CD4-positive, alpha-beta memory T cell (primary cell): Measurements from ENCODE around the gene RSKR. TPM values are rescaled to one million over a fixed set of nuclear protein-coding genes. Genes with fewer than 3 reads are reported as not detected.

ENCODE experiments used
- CTCF ChIA-PET: fragments of 350-600 bp; sonication (Branson Sonifier 250); formaldehyde crosslinking; loops from one replicate; lab custom pipeline; 2021; ENCODE audit warnings: inconsistent platforms; ENCODE audit not compliant: partially characterized antibody; lab: Charles Lee
- POLR2A ChIA-PET: fragments of 350-600 bp; sonication (Branson Sonifier 250); formaldehyde crosslinking; loops from one replicate; lab custom pipeline; 2021; ENCODE audit not compliant: partially characterized antibody; lab: Charles Lee
- DNase-seq, 5 donors: peaks; one replicate each; pipeline versions ENCODE4 v3.0.0 to v3.0.0-alpha.2; 2020 to 2022; ENCODE audit warnings: mixed read lengths in 1 of 5
- H3K27ac ChIP-seq: one replicate; pipeline ENCODE4 v1.7.0; 2013; ENCODE audit warnings: low read depth, low read length
- H3K27me3 ChIP-seq: 2 replicates; pipeline ENCODE4 v1.7.0; 2013; ENCODE audit warnings: mild to moderate bottlenecking, low read length, moderate library complexity; ENCODE audit not compliant: insufficient read depth
- H3K36me3 ChIP-seq: 2 replicates; pipeline ENCODE4 v1.7.0; 2013; ENCODE audit warnings: mild to moderate bottlenecking, low read length, moderate library complexity; ENCODE audit not compliant: insufficient read depth
- H3K4me1 ChIP-seq: 2 replicates; pipeline ENCODE4 v1.7.0; 2013; ENCODE audit warnings: mild to moderate bottlenecking, low read length, moderate library complexity; ENCODE audit not compliant: insufficient read depth
- H3K4me3 ChIP-seq, 2 donors: one replicate each; pipeline ENCODE4 v1.7.0; 2013; ENCODE audit warnings: low read length in 2 of 2, mild to moderate bottlenecking in 1 of 2
- H3K9me3 ChIP-seq, 2 donors: one replicate each; pipeline ENCODE4 v1.7.0; 2013; ENCODE audit warnings: low read length in 2 of 2, control low read depth in 1 of 2; ENCODE audit not compliant: control insufficient read depth in 1 of 2
- H3K27ac Mint-ChIP-seq, 7 donors: one replicate each; pipeline ENCODE4 v1.8.0; 2020 to 2021; ENCODE audit warnings: mixed read lengths in 7 of 7, mild to moderate bottlenecking in 6 of 7, inconsistent platforms in 3 of 7, moderate library complexity in 3 of 7
- H3K27me3 Mint-ChIP-seq, 2 donors: one replicate each; pipeline ENCODE4 v1.8.0; 2020 to 2021; ENCODE audit warnings: mixed read lengths in 2 of 2
- H3K36me3 Mint-ChIP-seq, 2 donors: one replicate each; pipeline ENCODE4 v1.8.0; 2020 to 2021; ENCODE audit warnings: mixed read lengths in 2 of 2, inconsistent platforms in 1 of 2, mild to moderate bottlenecking in 1 of 2
- H3K4me1 Mint-ChIP-seq, 4 donors: one replicate each; pipeline ENCODE4 v1.8.0; 2020 to 2021; ENCODE audit warnings: mixed read lengths in 4 of 4, mild to moderate bottlenecking in 1 of 4
- H3K4me3 Mint-ChIP-seq, 8 donors: one replicate each; pipeline ENCODE4 v1.8.0; 2020 to 2021; ENCODE audit warnings: mixed read lengths in 8 of 8, mild to moderate bottlenecking in 7 of 8, moderate library complexity in 6 of 8, inconsistent platforms in 3 of 8
- H3K9me3 Mint-ChIP-seq, 8 donors: one replicate each; pipeline ENCODE4 v1.8.0; 2020 to 2021; ENCODE audit warnings: mixed read lengths in 8 of 8, mild to moderate bottlenecking in 5 of 8, inconsistent platforms in 3 of 8, moderate library complexity in 1 of 8
- intact Hi-C: fragments of 100-400 bp; cut with micrococcal nuclease; formaldehyde crosslinking; loops from one replicate; pipeline ENCODE4 v1.15.1; 2023
- polyA plus RNA-seq, 2 donors: library from polyadenylated mRNA; unstranded; fragments of 300-500 nt; fragmentation: Illumina TruSeq; gene quantifications; one replicate each; pipeline ENCODE4 v1.2.3, GENCODE V29; 2021
- total RNA-seq, 2 experiments: library from RNA; stranded (reverse); gene quantifications; one replicate each; pipeline ENCODE4 v1.2.3, GENCODE V29; 2021

The RSKR gene
- total and polyA plus RNA-seq, 4 experiments from 2014 or later = 27.2 to 29.6 TPM; not detected in 2

GRCh38 chr17:28598389-28598788, 15.6 kb downstream of the RSKR start:
- Mint-ChIP-seq H3K27ac (peak overlapping the region; percentile 94 to 99 (median 99)), H3K36me3 (peaks cover 0 to 6% of the 10 kb centered on the region in 2 donors), H3K4me1 (peaks cover 13 to 27% (median 22%) of the 10 kb centered on the region in 4 donors), H3K27me3 (no peaks in the 10 kb centered on the region), H3K9me3 (no peaks in the 10 kb centered on the region), H3K4me3 (peak overlapping the region; percentile 88 to 99 (median 96))
- Histone ChIP-seq H3K4me1 (peaks cover 7% of the 10 kb centered on the region), H3K9me3 (no peaks in the 10 kb centered on the region), H3K27me3 (no peaks in the 10 kb centered on the region), H3K4me3 (peak overlapping the region; percentile 74 to 95), H3K36me3 (no peaks in the 10 kb centered on the region), H3K27ac (peak overlapping the region; percentile 100)
- intact Hi-C loops = loop anchor here (2.0 kb wide), 1 partner anchor 46 kb away; the partner anchor contains the start of gene BLTP2
- CTCF ChIA-PET = no interaction called here
- POLR2A ChIA-PET = interaction anchor here (1.3 to 6.0 kb wide), 8 partner anchors 12 to 121 kb away, joined by 4 to 169 read pairs (median 11); partner anchors contain the start of genes ALDOC, PIGS, RPL23A and RSKR
- DNase-seq = no peak

GRCh38 chr17:28597606-28598383, 16.2 kb downstream of the RSKR start:
- Histone ChIP-seq H3K36me3 (no peaks in the 10 kb centered on the region), H3K4me1 (peaks cover 7% of the 10 kb centered on the region), H3K27ac (peak overlapping the region; percentile 100), H3K27me3 (no peaks in the 10 kb centered on the region), H3K9me3 (no peaks in the 10 kb centered on the region), H3K4me3 (peak overlapping the region in 1 of 2 donors; percentile 74)
- intact Hi-C loops = loop anchor here (2.0 kb wide), 1 partner anchor 47 kb away; the partner anchor contains the start of gene BLTP2
- peak overlapping the region; percentile 94 to 99 (median 99) for H3K27ac Mint-ChIP-seq
- peaks cover 13 to 27% (median 22%) of the 10 kb centered on the region in 4 donors for H3K4me1 Mint-ChIP-seq
- no peaks in the 10 kb centered on the region for H3K9me3 Mint-ChIP-seq
- H3K36me3 Mint-ChIP-seq = peaks cover 0 to 6% of the 10 kb centered on the region in 2 donors
- H3K4me3 Mint-ChIP-seq = peak overlapping the region; percentile 88 to 99 (median 96)
- no peak for DNase-seq
- no peaks in the 10 kb centered on the region for H3K27me3 Mint-ChIP-seq
- ChIA-PET CTCF (interaction anchor here (1.1 kb wide), 1 partner anchor 27 kb away, joined by 3 read pairs; no protein-coding TSS in a partner anchor), POLR2A (interaction anchor here (1.3 to 6.0 kb wide), 5 partner anchors 16 to 122 kb away, joined by 4 to 169 read pairs (median 11); partner anchors contain the start of genes ALDOC, PIGS, RPL23A and RSKR)

GRCh38 chr17:28592260-28592659, 21.7 kb downstream of the RSKR start:
- Mint-ChIP-seq H3K4me1 (peaks cover under 1 to 1% (median under 1%) of the 10 kb centered on the region in 4 donors), H3K27me3 (no peaks in the 10 kb centered on the region), H3K36me3 (peaks cover 5 to 6% of the 10 kb centered on the region in 2 donors), H3K4me3 (no peak overlapping the region), H3K9me3 (no peaks in the 10 kb centered on the region), H3K27ac (no peak overlapping the region)
- CTCF ChIA-PET = no interaction called here
- POLR2A ChIA-PET = interaction anchor here (1.4 kb wide), 1 partner anchor 15 kb away, joined by 4 read pairs; the partner anchor contains the start of gene ALDOC
- Histone ChIP-seq H3K4me1 (no peaks in the 10 kb centered on the region), H3K27me3 (no peaks in the 10 kb centered on the region), H3K27ac (no peak overlapping the region), H3K36me3 (peaks cover 7% of the 10 kb centered on the region), H3K9me3 (no peaks in the 10 kb centered on the region), H3K4me3 (no peak overlapping the region)
- no peak for DNase-seq
- intact Hi-C loops = no loop called here

GRCh38 chr17:28585851-28586250, 28.1 kb downstream of the RSKR start:
- POLR2A ChIA-PET = no interaction called here
- DNase-seq = no peak
- H3K36me3 ChIP-seq = peaks cover 17% of the 10 kb centered on the region
- H3K9me3 ChIP-seq = no peaks in the 10 kb centered on the region
- no peaks in the 10 kb centered on the region for H3K27me3 ChIP-seq
- CTCF ChIA-PET = no interaction called here
- peaks cover 0 to 3% (median under 1%) of the 10 kb centered on the region in 4 donors for H3K4me1 Mint-ChIP-seq
- no peak overlapping the region for H3K4me3 ChIP-seq
- H3K27ac ChIP-seq = no peak overlapping the region
- intact Hi-C loops = no loop called here
- peak overlapping the region in 1 of 7 donors; percentile 2 for H3K27ac Mint-ChIP-seq
- no peaks in the 10 kb centered on the region for H3K9me3 Mint-ChIP-seq
- H3K27me3 Mint-ChIP-seq = no peaks in the 10 kb centered on the region
- no peaks in the 10 kb centered on the region for H3K4me1 ChIP-seq
- peaks cover 10 to 12% of the 10 kb centered on the region in 2 donors for H3K36me3 Mint-ChIP-seq
- no peak overlapping the region for H3K4me3 Mint-ChIP-seq

- no peaks in the 10 kb centered on the region for H3K27me3 Mint-ChIP-seq
Measured at GRCh38 chr17:28584434-28584833, 29.6 kb downstream of the RSKR start.

GRCh38 chr17:28582513-28582912, 31.5 kb downstream of the RSKR start:
- Mint-ChIP-seq H3K9me3 (no peaks in the 10 kb centered on the region), H3K4me1 (peaks cover 0 to 1% (median 0%) of the 10 kb centered on the region in 4 donors), H3K27ac (no peak overlapping the region), H3K36me3 (peaks cover 7 to 8% of the 10 kb centered on the region in 2 donors), H3K27me3 (no peaks in the 10 kb centered on the region), H3K4me3 (no peak overlapping the region)
- no peaks in the 10 kb centered on the region for H3K4me1 ChIP-seq
- no peaks in the 10 kb centered on the region for H3K9me3 ChIP-seq
- DNase-seq = no peak
- CTCF ChIA-PET = no interaction called here
- peaks cover 17% of the 10 kb centered on the region for H3K36me3 ChIP-seq
- no peaks in the 10 kb centered on the region for H3K27me3 ChIP-seq
- POLR2A ChIA-PET = interaction anchor here (1.0 kb wide), 1 partner anchor 11 kb away, joined by 4 read pairs; the partner anchor contains the start of gene PIGS
- intact Hi-C loops = no loop called here
- H3K4me3 ChIP-seq = no peak overlapping the region
- no peak overlapping the region for H3K27ac ChIP-seq

More at GRCh38 chr17:28584434-28584833, 29.6 kb downstream of the RSKR start:
- no peaks in the 10 kb centered on the region for H3K4me1 ChIP-seq
- H3K9me3 ChIP-seq = no peaks in the 10 kb centered on the region
- no peaks in the 10 kb centered on the region for H3K27me3 ChIP-seq
- no peak overlapping the region for H3K4me3 ChIP-seq
- no peak overlapping the region for H3K27ac ChIP-seq
- POLR2A ChIA-PET = no interaction called here
- CTCF ChIA-PET = no interaction called here
- Mint-ChIP-seq H3K4me3 (no peak overlapping the region), H3K4me1 (peaks cover 0 to 3% (median under 1%) of the 10 kb centered on the region in 4 donors), H3K36me3 (peaks cover 10 to 12% of the 10 kb centered on the region in 2 donors), H3K27ac (peak overlapping the region in 2 of 7 donors; percentile 25 to 59), H3K9me3 (no peaks in the 10 kb centered on the region)
- intact Hi-C loops = no loop called here
- H3K36me3 ChIP-seq = peaks cover 17% of the 10 kb centered on the region
- DNase-seq = no peak

GRCh38 chr17:28580959-28581358, 33.0 kb downstream of the RSKR start:
- intact Hi-C loops = no loop called here
- no peak overlapping the region for H3K4me3 Mint-ChIP-seq
- POLR2A ChIA-PET = interaction anchor here (1.2 kb wide), 1 partner anchor 10 kb away, joined by 5 read pairs; the partner anchor contains the start of gene PIGS

More at GRCh38 chr17:28580959-28581358, 33.0 kb downstream of the RSKR start:
- no peak for DNase-seq
- Mint-ChIP-seq H3K9me3 (no peaks in the 10 kb centered on the region), H3K4me1 (peaks cover 8 to 13% (median 11%) of the 10 kb centered on the region in 4 donors), H3K36me3 (peaks cover 7 to 13% of the 10 kb centered on the region in 2 donors), H3K27ac (peak overlapping the region in 2 of 7 donors; percentile 3 to 64), H3K27me3 (no peaks in the 10 kb centered on the region)
- CTCF ChIA-PET = no interaction called here
- Histone ChIP-seq H3K9me3 (no peaks in the 10 kb centered on the region), H3K36me3 (peaks cover 13% of the 10 kb centered on the region), H3K27ac (no peak overlapping the region), H3K4me1 (peaks cover 10% of the 10 kb centered on the region), H3K4me3 (no peak overlapping the region), H3K27me3 (no peaks in the 10 kb centered on the region)
